Right lobe of liver (tissue), 6 donors: ENCODE data around the gene ALG14. TPM values are rescaled to one million over a fixed set of nuclear protein-coding genes. Genes with fewer than 3 reads are reported as not detected.

Source experiments
- ATAC-seq, 4 donors: fragments of 200-7000 bp; cut with Tn5 transposase; one replicate each; pipeline ENCODE4 v1.9.1; 2020; ENCODE audit warnings: mild to moderate bottlenecking in 4 of 4, moderate library complexity in 4 of 4
- DNase-seq, 3 donors: peaks; one replicate each; pipeline ENCODE4 v3.0.0-alpha.2; 2020
- H3K27ac ChIP-seq, 3 donors: fragments of 200-600 bp; one replicate each; pipeline ENCODE4 v1.8.0; 2022
- H3K27me3 ChIP-seq, 2 donors: fragments of 200-600 bp; one replicate each; pipeline ENCODE4 v1.8.0; 2022
- H3K36me3 ChIP-seq, 4 donors: fragments of 200-600 bp; sonication (generic) in 1 of 4; one replicate each; pipeline versions ENCODE4 v1.5.1 to v1.8.0; 2017 to 2022; ENCODE audit warnings: control low read depth in 1 of 4
- H3K4me1 ChIP-seq, 4 donors: fragments of 200-600 bp; sonication (generic) in 1 of 4; one replicate each; pipeline versions ENCODE4 v1.5.1 to v1.8.0; 2017 to 2022; ENCODE audit warnings: control low read depth in 1 of 4
- H3K4me3 ChIP-seq, 3 donors: fragments of 200-600 bp; one replicate each; pipeline ENCODE4 v1.8.0; 2022
- H3K9me3 ChIP-seq, 4 donors: fragments of 200-600 bp; sonication (generic) in 1 of 4; one replicate each; pipeline versions ENCODE4 v1.5.1 to v1.8.0; 2017 to 2022; ENCODE audit warnings: control low read depth in 1 of 4
- POLR2A ChIP-seq: fragments of 450-650 bp; IDR thresholded peaks from one replicate; pipeline ENCODE4 v1.6.1; 2017; ENCODE audit warnings: antibody characterized with exemption, mild to moderate bottlenecking
- WGBS: methylation state at CpG from one replicate; pipeline ENCODE4 v1.1.6; 2018; ENCODE audit warnings: low coverage, low lambda C conversion rate; ENCODE audit not compliant: insufficient coverage; ENCODE audit errors: missing lambda C conversion rate; 5-methylcytosine and 5-hydroxymethylcytosine counted together
- intact Hi-C, 2 donors: fragments of 100-400 bp; cut with DNase I; formaldehyde crosslinking; loops; one replicate each; pipeline versions ENCODE4 v1.11.2 to v1.14.1; 2022
- total RNA-seq, 6 experiments: library from RNA; depleted of rRNA in 2 of 6; stranded (reverse); fragments of >200 nt in 2 of 6; fragmentation: NEBNext Ultra II Directional in 3 of 6; extraction: Animal tissue kit (Norgen Biotek cat#: 25700) in 3 of 6; gene quantifications; one replicate each; pipeline versions ENCODE4 v1.1.0 to v1.2.4, GENCODE V29; 2016 to 2023
- TF ChIP-seq, protein P1 (sequence below), 4 donors: fragments of 200-600 bp in 3 of 4; fragments of 450-650 bp in 1 of 4; IDR thresholded peaks; one replicate each; pipeline versions ENCODE4 v1.5.1 to v1.8.0; 2016 to 2022; ENCODE audit warnings: antibody characterized with exemption in 4 of 4, mild to moderate bottlenecking in 2 of 4
- donor health status: DM: no; HTN: yes; CAD: no.
- donor health status: DM: no; HTN: no; CAD: no.
- donor health status: DM: no; HTN: no; CAD: no.
- donor health status: DM: no; HTN: yes; CAD: no.
- donor health status: DM: no; HTN: yes; CAD: no.

ALG14 gene
- total RNA-seq, 6 experiments from 2014 or later, result 1.5 to 8.3 (median 5.0) TPM

DNA sequence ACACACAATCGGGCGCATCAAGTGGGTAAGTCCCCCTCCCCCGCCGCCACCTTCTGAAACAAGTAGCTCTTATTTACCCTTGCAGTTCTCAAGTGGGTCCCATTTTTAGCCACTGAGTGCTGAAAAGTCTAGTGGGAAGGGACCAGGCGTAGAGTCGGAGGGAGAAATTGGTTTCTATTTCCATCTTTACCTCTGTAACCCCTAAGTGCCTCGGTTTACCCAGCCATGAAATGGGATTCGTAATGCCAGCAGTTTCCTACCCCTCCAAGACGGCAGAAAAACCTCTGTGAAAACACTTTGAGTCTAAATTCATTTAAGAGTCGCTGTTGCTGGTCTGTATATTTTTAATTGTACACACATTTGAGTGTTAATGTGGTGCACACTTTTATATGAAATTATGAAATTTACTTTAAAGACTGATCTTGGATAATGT, 45.3 kb upstream of the ALG14 start:
- Histone ChIP-seq H3K4me1 (peaks cover 0 to 39% (median 12%) of the 10 kb centered on the region in 4 donors), H3K4me3 (peak overlapping the region; percentile 70 to 77 (median 70)), H3K27me3 (no peaks in the 10 kb centered on the region), H3K9me3 (no peaks in the 10 kb centered on the region), H3K27ac (peak overlapping the region; percentile 80 to 93 (median 88)), H3K36me3 (no peaks in the 10 kb centered on the region)
- TF ChIP-seq POLR2A, result no peak
- TF ChIP-seq, protein P1, sequence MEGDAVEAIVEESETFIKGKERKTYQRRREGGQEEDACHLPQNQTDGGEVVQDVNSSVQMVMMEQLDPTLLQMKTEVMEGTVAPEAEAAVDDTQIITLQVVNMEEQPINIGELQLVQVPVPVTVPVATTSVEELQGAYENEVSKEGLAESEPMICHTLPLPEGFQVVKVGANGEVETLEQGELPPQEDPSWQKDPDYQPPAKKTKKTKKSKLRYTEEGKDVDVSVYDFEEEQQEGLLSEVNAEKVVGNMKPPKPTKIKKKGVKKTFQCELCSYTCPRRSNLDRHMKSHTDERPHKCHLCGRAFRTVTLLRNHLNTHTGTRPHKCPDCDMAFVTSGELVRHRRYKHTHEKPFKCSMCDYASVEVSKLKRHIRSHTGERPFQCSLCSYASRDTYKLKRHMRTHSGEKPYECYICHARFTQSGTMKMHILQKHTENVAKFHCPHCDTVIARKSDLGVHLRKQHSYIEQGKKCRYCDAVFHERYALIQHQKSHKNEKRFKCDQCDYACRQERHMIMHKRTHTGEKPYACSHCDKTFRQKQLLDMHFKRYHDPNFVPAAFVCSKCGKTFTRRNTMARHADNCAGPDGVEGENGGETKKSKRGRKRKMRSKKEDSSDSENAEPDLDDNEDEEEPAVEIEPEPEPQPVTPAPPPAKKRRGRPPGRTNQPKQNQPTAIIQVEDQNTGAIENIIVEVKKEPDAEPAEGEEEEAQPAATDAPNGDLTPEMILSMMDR (IDR thresholded peaks at IDR 0.05), result no peak
- intact Hi-C loops, result no loop called here
- ATAC-seq (no peak), DNase-seq (no peak)
- WGBS, result 20% methylated on average over 7 of the region's 10 CpGs

DNA sequence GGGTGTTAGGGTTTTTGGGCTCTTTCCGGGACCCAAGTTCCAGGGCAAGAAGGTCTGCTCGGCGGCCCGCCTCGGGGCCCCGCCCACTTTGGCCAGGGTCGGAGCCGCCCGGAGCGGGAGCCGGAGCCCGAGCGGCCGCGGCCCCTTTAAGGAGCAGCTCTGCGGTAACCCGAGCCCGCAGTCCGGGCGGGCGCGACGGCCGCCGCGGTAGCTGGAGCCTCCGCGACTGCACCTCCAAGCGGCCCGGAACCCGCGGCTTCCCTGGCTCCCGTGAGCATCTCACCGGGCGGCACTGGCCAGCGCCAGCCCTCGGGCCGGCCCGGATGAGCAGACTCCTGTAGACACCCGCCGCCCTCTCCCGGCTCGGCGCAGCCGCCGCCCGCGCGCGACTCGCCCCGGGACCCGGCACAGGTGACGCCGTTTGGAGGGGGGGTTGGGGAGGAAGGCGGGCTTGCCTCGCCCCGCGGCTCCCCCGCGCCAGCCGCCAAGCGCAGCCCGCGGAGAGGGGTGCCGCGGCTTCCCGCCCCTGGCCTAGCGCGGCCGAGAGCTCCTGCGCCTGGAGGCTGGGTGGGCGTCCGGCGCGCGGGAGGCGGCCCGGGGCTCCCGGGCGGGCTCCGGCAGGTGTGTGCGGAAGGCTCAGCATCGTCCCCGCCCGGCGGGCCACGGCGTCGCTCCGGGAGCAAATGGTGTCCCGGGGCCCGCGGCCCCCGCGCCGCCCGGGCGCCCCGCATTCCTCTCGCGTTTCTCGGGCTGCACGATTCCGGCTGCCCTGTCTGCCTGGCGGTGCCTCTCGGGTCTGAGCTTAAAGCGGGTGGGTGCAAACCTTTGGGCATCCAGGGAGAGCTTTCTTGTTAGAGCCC, 44.7 kb upstream of the ALG14 start, which contains the start of gene TLCD4:
TLCD4 (plus strand) TSS at position 149 of the 860 bp plus-strand sequence. CDS start 26,547 bp downstream, outside the sequence.
- TF ChIP-seq POLR2A, result peak; percentile 73
- TF ChIP-seq, protein P1 (IDR thresholded peaks at IDR 0.05), result no peak
- ATAC-seq, result peak; percentile 69 to 84 (median 77)
- intact Hi-C loops, result no loop called here
- Histone ChIP-seq H3K27ac (peak within 1 kb of the TSS; percentile 80 to 93 (median 88)), H3K27me3 (no peaks in the 10 kb centered on the region), H3K36me3 (no peaks in the 10 kb centered on the region), H3K4me3 (peak within 1 kb of the TSS; percentile 70 to 77 (median 70)), H3K4me1 (peaks cover 0 to 32% (median 10%) of the 10 kb centered on the region in 4 donors), H3K9me3 (peaks cover 0 to under 1% (median 0%) of the 10 kb centered on the region in 4 donors)
- peak; percentile 76 to 84 (median 82) for DNase-seq
- 0% methylated on average over 15 of the region's 108 CpGs for WGBS

DNA sequence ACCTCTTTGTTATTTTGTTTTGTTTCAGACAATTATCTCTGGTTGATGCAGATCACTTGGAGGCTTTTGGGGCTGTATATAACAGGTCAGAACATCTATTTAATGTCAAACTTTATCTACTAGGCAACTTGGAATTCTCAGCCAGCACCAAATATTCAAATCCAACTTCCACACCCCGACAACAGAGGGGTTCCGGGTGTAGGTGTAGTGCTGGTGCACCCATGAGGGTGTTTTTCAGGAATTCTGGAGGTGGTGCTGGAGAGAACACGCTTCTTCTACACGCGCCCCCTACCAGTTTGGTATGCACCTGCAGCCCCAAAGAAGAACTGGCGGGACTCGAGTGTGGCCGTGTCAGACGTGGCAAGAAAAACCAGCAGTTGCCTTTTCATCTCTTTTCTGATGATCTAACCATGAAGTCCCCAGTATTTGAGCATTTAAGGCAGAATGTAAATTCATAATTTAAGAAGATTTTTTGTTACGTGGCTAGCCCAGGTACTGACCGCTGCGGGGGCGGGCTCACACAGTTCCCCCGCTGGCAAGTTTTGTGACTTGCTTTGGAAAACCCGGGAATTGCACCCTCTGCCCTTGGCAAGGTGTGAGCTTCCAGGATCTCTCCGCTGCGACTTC, 43.9 kb upstream of the ALG14 start:
- DNase-seq, result peak; percentile 65 to 84 (median 81)
- Histone ChIP-seq H3K4me3 (peak overlapping the region; percentile 70 to 77 (median 70)), H3K4me1 (peaks cover 0 to 27% (median 10%) of the 10 kb centered on the region in 4 donors), H3K27ac (peak overlapping the region; percentile 80 to 93 (median 88)), H3K9me3 (peaks cover 0 to 2% (median 0%) of the 10 kb centered on the region in 4 donors), H3K36me3 (no peaks in the 10 kb centered on the region), H3K27me3 (no peaks in the 10 kb centered on the region)
- intact Hi-C loops, result no loop called here
- ATAC-seq, result peak; percentile 74 to 84 (median 75)
- no peak for TF ChIP-seq POLR2A
- TF ChIP-seq, protein P1 (IDR thresholded peaks at IDR 0.05), result peak; percentile 59 to 69 (median 61)
- WGBS, result 1% methylated on average over 12 of the region's 17 CpGs

DNA sequence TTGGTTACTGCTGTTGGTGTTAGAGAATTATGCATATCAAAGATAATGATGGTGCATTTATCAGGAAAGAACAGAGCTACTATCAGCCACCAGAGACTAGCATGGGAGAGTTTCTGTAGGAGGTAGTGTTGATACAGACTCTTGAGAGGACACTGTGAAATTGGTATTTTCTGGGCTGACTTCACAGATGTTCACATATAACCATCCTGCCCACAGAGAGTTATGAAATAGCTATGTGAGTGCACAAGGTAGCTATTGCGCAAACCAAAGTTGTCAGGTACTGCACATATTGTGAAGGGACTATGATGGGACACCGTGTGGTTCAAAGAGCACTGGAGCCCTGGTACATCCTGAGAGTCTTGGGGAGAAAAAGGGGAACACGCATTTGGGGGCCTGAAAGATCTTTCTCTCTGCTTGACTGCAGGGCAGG, 43.0 kb upstream of the ALG14 start:
- ATAC-seq, result peak; percentile 52 to 77 (median 72)
- Histone ChIP-seq H3K27ac (peak overlapping the region; percentile 7 to 93 (median 88)), H3K4me1 (peaks cover 0 to 18% (median 7%) of the 10 kb centered on the region in 4 donors), H3K36me3 (no peaks in the 10 kb centered on the region), H3K9me3 (peaks cover 0 to 2% (median 0%) of the 10 kb centered on the region in 4 donors), H3K27me3 (no peaks in the 10 kb centered on the region), H3K4me3 (peak overlapping the region in 2 of 3 donors; percentile 70 to 77)
- DNase-seq, result peak in 1 of 3 donors; percentile 81
- 22% methylated on average over 3 of the region's 3 CpGs for WGBS
- intact Hi-C loops, result no loop called here
- no peak for TF ChIP-seq POLR2A
- TF ChIP-seq, protein P1 (IDR thresholded peaks at IDR 0.05), result peak in 1 of 4 donors; percentile 9
